Measurements from ENCODE around the gene MAML3.

Gene MAML3

GRCh38 chr4:139921429-139922184, 232.4 kb downstream of the MAML3 start:
- no peak for DNase-seq (ENCODE audit: low read depth)

- DNase-seq (ENCODE audit: low read depth), result no peak
Measured at GRCh38 chr4:139920486-139921002, 233.4 kb downstream of the MAML3 start.

- DNase-seq (ENCODE audit: low read depth), result no peak
Measured at GRCh38 chr4:139919521-139919920, 234.5 kb downstream of the MAML3 start.

GRCh38 chr4:139919004-139919403, 235.0 kb downstream of the MAML3 start:
- no peak for DNase-seq (ENCODE audit: low read depth)

GRCh38 chr4:139918591-139918990, 235.4 kb downstream of the MAML3 start:
- DNase-seq (ENCODE audit: low read depth), result no peak

GRCh38 chr4:139917896-139918295, 236.1 kb downstream of the MAML3 start:
- no peak for DNase-seq (ENCODE audit: low read depth)

GRCh38 chr4:139916041-139916440, 237.9 kb downstream of the MAML3 start:
- no peak for DNase-seq (ENCODE audit: low read depth)

GRCh38 chr4:139915037-139915436, 238.9 kb downstream of the MAML3 start:
- DNase-seq (ENCODE audit: low read depth), result no peak

GRCh38 chr4:139913995-139914598, 239.9 kb downstream of the MAML3 start:
- no peak for DNase-seq (ENCODE audit: low read depth)

- no peak for DNase-seq (ENCODE audit: low read depth)
Measured at GRCh38 chr4:139913398-139913990, 240.5 kb downstream of the MAML3 start.

GRCh38 chr4:139912445-139912844, 241.5 kb downstream of the MAML3 start:
- DNase-seq (ENCODE audit: low read depth), result no peak

- DNase-seq (ENCODE audit: low read depth), result no peak
Measured at GRCh38 chr4:139910106-139910505, 243.9 kb downstream of the MAML3 start.

- no peak for DNase-seq (ENCODE audit: low read depth)
Measured at GRCh38 chr4:139908636-139909437, 245.1 kb downstream of the MAML3 start.

GRCh38 chr4:139907001-139907809, 246.8 kb downstream of the MAML3 start:
- no peak for DNase-seq (ENCODE audit: low read depth)

GRCh38 chr4:139905489-139905888, 248.5 kb downstream of the MAML3 start:
- DNase-seq (ENCODE audit: low read depth), result no peak

GRCh38 chr4:139904406-139904805, 249.6 kb downstream of the MAML3 start:
- no peak for DNase-seq (ENCODE audit: low read depth)

GRCh38 chr4:139903845-139904244, 250.1 kb downstream of the MAML3 start:
- DNase-seq (ENCODE audit: low read depth), result no peak

- DNase-seq (ENCODE audit: low read depth), result no peak
Measured at GRCh38 chr4:139902321-139903320, 251.4 kb downstream of the MAML3 start.

- no peak for DNase-seq (ENCODE audit: low read depth)
Measured at GRCh38 chr4:139901531-139902320, 252.3 kb downstream of the MAML3 start.

All from HS-27A (cell line).